ENCODE measurements around the gene H1-8.

The H1-8 gene

DNA sequence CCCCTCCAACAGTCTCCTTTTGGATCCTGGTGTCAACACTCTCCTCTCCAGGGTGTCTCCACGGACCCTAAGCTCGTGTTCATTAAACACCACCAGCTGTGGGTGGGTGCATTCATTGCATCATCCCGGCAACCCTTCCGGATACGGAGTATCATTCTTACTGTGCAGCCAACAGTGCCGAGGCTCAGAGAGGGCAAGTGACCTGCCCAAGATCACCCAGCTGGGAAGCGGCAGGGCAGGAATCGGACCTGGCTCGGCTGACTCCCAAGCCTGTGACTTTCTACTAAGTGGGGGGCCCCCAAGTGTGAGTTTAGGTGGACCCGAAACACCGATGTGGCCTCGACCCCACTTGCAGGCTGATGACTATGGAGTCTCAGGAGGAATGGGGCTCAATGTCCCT lies 20.4 kb downstream of the H1-8 start:
- H3K4me3 ChIP-seq (ENCODE audit: low read length) = no peak overlapping the region
- no peak for DNase-seq (ENCODE audit: low read depth, low spot score)

DNA sequence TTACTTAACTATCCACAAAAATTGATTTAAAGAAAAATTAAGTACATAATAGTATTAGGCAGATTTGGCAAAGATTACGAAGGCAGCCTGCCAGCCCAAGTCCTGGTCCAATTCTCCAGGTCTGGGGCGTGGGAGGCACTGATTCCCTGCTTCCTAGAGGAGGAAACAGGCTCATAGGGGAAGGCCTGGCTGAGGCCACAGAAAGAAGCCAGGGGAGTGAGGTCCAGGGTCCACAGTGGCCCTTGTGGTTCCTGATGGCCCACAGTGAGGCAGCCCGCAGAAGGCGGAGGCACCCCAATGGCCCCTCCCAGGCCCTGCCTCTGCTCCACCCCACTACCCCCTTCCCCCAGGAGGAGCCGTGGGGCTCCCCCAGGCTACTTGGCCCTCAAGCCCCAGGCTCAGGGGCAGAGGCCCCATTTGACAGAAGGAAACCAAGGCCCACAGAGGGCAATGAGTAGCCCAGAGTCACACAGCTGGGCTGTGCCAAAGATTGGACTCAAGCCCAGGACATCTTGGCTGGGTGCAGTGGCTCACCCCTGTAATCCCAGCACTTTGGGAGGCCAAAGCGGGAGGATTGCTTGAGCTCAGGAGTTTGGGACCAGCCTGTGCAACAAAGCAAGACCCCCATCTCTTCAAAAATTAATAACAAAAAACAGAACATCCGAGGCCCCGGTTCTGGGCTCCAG lies 21.0 kb downstream of the H1-8 start:
- DNase-seq (ENCODE audit: low read depth, low spot score) = no peak
- H3K4me3 ChIP-seq (ENCODE audit: low read length) = no peak overlapping the region

DNA sequence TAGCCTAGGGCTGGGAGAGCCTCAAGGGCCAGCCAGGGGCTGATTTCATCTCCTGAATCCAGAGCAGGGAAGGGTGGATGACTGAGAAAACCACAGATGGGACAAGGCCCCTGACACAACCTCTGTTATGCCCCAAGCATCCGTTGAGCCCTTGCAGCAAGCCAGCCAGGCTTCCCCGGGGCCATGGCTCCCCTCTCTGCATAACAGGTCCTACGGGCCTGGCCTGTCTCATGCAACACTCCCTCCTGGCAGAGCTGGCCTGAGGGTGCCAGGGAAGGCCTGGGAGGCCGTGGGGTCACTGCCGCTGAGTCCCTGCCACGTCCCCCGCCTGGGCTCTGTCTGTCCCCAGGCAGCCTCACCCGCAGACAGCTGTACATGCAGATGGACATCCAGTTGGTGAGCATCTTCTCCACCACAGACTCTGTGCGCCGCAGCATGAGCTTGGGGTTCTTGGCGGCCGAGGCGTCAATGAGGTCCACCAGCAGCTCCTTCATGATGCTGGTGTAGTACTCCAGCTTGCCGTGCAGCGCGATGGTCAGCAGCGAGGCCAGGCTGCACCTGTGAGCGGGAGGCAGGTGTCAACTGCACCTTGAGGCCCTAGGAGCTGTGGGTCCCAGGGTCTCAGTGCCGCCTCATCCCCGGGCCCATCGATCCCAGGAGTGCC lies 22.1 kb downstream of the H1-8 start:
- H3K4me3 ChIP-seq (ENCODE audit: low read length) = no peak overlapping the region
- no peak for DNase-seq (ENCODE audit: low read depth, low spot score)

DNA sequence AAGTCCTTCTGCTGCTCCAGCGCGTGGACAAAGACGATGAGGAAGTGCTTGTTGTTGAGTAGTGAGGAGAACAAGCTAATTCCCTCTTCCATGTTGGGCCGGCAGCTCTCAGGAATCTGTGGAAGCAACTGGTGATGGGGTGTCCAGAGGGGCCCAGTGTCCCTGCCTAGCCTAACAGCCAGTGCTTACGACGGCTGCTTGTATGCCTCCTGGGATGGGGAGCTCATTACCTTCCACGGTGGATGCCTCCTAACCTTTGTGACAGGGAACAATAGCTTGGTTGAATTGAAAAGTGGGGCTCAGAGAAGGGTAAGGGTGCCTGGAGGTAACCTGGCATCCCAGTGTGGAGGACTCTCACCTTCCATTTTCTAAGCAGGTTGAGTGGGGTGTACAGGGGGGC lies 22.9 kb downstream of the H1-8 start:
- no peak overlapping the region for H3K4me3 ChIP-seq (ENCODE audit: low read length)
- DNase-seq (ENCODE audit: low read depth, low spot score) = no peak

DNA sequence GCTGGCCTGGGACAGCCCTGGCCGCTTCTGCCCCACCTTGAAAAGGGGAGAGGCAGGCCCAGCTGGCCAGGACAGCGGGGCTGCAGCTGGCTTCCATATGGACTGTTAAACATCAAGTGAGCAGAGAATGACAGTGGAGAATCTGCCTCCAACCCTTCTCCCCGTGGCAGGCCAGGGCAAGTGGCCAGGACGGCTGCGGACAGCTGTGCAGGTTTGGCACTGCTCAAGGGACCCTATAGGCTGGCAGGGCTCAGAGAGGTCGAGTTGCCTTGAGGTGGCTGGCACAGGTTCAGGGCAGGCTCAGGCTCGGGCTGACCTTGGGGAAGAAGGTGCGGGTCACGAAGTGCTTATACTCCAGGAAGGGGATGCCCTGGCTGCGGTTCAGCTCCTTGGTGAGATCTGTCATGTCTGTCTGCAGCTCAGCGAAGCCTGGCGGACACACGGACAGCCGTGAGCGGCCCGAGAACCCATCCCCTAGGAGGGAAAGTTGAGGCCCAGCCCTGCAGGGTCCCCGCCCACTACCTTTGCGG lies 24.3 kb downstream of the H1-8 start:
- DNase-seq (ENCODE audit: low read depth, low spot score) = no peak
- no peak overlapping the region for H3K4me3 ChIP-seq (ENCODE audit: low read length)

DNA sequence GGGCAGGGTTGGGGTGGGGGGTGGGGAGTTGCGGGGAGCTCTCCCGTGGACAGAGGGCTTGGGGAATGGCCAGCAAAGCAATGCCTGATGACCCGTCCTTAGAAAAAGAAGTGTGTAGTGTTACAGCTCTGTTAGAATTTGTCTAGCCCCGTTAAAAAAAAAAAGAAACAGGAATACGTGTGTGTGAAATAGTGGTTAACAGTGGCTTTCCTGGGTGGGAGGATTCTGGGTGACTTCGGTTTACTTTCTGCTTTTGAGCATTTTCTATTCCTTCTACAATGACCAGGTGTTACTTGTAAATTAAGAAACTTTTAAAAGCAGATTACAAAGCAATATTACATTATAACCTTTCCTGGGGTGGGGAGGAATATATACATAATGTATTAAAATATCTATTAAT lies 25.0 kb downstream of the H1-8 start:
- DNase-seq (ENCODE audit: low read depth, low spot score) = no peak
- H3K4me3 ChIP-seq (ENCODE audit: low read length) = no peak overlapping the region

DNA sequence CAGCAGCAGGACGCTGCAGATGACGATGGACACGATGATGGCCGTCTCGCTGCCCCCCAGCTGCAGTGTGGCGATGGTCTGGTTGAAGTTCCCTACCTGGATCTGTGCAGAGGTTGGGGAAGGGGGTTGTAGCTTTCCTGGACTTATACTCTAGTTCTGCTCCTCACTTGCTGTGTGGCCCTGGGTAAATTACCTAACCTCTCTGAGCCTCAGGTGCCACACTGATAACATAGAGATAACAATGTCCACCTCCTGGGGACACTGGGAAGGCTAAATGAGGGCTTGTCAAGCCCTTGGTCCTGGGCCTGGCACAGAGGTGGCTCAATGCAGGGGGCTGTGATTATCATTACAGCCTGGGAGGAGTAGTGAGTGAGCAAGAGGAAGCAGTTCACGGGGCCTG lies 26.9 kb downstream of the H1-8 start:
- no peak for DNase-seq (ENCODE audit: low read depth, low spot score)
- H3K4me3 ChIP-seq (ENCODE audit: low read length) = no peak overlapping the region

DNA sequence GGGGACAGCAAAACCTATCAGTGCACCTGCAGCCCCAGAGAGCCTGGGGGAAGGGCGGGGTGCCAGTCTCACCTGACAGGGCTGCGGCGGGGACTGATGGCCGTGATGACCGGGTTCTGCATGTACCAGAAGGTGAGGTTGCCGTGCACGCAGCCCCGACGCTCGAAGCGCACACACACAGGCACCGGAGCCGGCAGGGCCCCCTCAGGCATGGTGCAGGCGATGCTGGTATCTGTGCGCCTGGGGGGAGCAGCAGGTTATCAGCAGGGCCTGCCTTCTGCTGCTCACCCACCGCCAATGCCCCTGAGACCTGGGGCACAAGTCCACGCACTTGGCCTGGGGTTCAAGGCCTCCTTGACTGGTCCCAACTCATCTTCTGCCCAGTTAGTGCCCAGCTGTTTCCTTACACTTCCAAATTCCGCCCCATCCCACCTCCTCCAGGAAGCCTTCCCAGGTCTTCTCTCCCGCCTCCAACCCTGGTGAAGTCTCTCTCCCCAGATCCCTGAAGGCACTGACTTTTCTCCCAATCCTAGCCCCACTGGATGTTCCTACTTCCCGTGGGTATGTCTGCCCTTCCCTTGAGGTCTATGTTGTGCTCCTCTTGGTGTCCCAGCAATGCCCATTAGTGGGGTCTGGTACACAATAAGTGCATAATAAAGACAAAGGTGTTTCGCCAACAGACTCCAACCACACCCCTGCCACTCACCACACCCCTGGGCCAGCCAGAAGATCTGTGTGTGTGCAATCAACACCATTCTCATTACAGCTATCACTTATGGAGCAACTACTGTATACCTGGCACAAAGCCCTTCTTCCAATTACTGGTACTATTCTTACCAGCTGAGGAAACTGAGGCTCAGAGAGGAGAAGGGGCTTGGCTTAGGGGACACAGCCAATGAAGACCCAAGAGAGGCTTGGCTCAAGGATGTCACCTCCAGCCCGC lies 28.9 kb downstream of the H1-8 start:
- no peak for DNase-seq (ENCODE audit: low read depth, low spot score)

DNA sequence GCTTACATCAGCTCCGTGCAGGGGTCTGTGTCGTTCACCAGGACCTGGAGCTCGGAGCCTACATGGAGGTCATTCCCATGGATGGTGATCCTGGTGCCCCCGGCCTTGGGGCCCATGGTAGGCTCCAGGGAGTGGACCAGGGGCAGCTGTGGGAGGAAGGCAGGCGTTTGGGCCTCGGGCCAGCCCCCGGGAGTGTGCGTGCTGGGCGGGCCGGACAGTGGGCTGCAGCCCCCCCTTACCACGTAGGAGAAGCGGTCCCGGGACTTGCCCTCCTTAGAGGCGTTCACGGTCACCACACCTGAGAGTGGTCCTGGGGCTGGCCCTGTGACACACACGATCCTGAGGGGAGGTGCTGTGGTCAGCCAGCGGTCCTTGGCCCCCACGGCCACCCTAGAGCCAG lies 29.6 kb downstream of the H1-8 start:
- no peak for DNase-seq (ENCODE audit: low read depth, low spot score)
- no peak overlapping the region for H3K4me3 ChIP-seq (ENCODE audit: low read length)

More for the DNA sequence above, 28.9 kb downstream of the H1-8 start:
- H3K4me3 ChIP-seq (ENCODE audit: low read length) = no peak overlapping the region

DNA sequence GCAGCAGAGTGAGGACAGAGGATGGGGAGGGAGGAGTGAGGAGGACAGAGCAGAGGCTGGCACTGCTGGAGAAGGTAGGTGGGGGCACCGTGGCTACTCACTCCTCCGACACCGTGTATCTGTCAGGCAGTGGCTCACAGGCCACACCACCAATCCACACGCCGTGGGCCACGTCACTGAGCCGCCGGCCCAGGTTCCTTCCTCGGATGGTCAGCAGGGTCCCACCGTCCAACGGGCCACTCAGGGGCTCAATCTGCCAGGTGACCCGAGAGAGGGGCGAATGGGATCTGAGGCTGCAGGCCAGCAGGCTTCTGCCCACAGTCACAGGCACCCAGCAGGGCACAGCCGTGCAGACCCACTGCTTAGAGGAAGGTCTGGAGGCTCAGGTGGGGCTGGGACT lies 30.5 kb downstream of the H1-8 start:
- no peak for DNase-seq (ENCODE audit: low read depth, low spot score)
- no peak overlapping the region for H3K4me3 ChIP-seq (ENCODE audit: low read length)

DNA sequence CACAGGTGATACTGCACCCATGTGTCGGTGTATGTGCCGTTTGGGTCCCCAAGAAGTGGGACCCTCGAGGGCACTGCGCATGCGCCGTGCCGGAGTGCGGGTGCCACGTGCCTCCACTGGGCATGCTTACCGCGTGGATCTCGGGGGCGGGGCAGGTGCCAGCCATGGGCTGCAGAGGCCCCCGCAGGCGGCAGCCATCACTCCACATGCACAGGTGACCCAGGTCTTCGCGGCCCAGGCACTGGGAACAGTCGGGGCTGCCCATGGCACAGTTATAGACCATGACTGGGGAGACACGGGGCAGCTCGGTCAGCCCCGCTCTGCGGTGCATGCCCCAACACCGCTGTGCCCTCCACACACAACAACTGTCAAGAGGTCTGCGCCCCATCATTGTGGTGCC lies 31.2 kb downstream of the H1-8 start:
- H3K4me3 ChIP-seq (ENCODE audit: low read length) = no peak overlapping the region
- no peak for DNase-seq (ENCODE audit: low read depth, low spot score)

DNA sequence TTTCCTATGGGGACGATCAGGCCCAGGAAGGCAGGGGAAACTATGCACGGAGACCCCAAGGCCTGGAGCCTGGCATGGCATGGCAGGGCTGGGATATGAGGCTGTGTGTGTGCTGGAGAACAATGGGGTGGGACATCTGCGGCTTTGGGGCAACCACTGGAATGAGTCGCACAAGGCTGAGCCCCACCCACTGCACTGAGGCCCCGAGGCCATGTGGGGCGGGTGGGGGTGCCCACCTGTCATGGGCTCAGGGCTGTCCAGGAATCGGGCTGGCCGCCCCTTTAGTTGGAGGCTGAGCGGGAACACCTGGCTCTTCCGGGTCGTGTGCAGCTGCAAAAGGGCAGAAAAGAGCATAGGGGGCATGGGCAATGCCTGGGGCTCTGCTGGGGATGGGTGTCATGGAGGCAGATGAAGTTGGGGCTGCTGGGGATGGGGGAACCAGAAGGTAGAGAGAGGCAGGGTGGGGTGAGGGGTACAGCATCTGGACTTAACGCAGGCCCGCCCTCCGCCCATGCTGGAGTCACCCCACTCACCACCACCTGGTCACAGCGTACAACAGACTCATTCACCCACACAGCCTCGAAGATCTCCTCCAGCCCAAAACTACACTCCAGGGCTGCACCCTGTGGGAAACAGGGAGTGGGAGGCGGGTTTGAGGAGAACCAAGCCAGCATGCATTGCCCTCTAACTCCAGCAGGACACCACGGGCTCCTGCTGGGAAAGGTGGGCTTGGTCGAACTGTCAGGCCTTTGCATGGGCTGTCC lies 32.4 kb downstream of the H1-8 start:
- no peak overlapping the region for H3K4me3 ChIP-seq (ENCODE audit: low read length)
- no peak for DNase-seq (ENCODE audit: low read depth, low spot score)

DNA sequence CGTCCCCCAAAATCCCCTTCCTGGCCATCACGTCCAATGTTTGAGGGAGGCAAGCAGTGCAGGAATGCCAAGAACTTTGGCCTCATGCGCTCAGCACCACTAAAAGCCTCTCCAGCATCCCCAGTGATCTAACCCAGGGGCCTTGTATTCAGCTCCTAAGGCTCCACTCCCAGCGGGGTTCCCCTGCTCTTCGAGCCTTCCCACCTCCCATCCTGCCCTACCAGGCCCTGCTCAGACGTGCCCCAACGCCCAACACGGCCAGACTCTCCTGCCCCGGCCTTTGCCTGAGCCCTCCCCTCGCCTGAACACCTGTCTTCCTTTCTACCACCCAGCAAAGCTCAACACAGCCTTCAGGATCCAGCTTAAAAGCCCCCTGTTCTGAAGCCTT lies 33.0 kb downstream of the H1-8 start:
- H3K4me3 ChIP-seq (ENCODE audit: low read length) = no peak overlapping the region
- no peak for DNase-seq (ENCODE audit: low read depth, low spot score)

DNA sequence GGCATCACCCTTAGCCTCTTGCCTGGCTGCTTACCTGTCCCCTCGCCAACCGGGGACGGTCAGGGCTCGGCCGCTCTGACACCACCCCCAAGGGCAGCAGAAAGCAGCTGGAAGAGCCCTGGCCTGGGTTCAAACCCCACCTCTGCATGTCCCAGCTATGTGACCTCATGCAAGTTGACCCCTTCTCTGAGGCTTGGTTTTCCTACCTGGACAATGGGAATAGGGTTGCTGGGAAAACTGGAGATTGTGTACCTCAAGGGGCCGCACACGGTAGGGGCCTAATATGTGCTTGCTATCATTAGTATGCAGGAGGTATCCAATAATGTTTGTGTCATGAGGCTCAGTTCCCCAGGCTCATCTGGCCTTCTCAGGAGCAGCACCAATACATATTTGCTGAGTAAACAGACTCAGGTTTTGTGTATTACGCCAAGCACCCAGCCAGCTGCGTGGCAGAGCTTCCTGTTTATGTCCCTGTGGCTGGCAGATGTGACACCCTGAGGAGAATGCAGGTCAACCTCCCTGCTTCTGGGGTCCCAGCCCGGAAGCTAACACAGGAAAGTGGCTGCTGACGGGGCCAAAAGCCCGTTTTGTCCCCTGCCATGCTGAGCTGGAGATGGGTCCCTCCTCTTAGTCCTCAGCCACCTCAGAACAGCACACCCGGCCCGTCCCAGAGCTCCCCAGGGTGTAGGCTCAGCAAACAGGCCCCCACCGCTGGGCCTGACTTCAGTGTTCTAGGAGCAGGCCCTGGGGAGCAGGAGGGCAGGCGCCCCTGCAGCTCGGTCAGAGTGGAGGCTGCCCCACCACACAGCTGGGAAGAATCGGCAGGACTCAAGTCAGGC lies 33.8 kb downstream of the H1-8 start:
- H3K4me3 ChIP-seq (ENCODE audit: low read length) = no peak overlapping the region
- DNase-seq (ENCODE audit: low read depth, low spot score) = peak; percentile 78

DNA sequence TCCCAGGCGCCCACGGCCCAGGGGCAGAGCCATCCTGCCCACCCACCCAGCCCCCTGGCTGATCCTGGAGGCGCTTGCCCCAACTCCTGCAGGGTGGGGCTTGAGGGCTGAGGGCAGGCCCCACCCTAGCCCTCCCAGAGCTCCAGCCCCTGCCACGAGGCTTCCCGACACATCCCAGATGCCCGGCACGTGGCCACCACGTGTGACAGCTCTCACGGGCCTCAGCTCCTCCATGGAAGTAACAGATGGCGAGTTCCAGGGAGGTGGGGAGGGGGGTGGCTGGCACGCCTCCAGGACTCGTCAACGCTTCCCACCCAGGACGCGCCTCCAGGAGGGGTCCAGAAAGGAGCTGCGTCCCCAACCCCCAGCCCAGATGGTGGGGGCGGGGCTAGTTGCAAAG lies 34.4 kb downstream of the H1-8 start:
- no peak for DNase-seq (ENCODE audit: low read depth, low spot score)
- H3K4me3 ChIP-seq (ENCODE audit: low read length) = no peak overlapping the region

DNA sequence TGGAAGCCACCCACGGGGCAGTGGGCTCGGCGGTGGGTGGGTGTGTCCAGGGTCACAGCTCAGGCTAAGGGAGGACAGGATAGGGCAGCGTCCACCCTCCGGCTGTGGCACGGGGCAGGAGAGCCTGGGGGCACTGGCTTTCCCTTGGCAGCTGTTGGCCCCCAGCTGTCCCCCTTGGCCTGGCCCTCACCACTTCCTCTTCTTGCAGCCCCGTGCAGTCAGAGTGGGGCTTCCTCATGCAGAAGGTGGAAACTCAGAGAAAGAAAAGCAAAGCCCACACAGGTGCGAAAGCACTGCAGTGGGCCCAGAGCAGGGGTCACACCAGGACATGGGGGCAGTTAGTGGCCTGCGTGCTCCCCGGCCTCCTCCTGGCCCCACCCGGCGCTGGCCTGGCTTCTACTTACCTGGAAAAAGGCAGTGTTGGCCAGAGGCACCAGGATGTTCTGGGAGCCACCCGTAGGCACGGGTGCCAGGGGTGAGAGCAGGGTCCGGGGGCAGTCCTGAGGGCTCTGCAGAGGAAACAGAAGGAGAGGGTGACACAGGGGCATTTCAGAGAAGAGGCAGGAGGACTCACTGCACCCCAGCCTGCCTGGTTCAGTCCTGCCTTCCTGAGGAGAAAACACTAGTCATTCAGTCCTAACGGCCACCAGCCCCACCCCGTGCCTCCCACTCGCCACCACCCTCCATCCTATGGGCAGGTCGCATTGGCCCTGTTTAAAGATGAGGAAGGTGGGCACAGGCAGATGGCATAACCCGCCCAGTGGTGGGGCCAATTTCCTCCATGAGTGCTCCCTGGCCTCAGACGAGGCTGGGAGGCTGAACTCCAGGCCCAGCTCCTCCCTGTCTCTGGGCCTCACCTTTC lies 35.2 kb downstream of the H1-8 start:
- no peak for DNase-seq (ENCODE audit: low read depth, low spot score)

DNA sequence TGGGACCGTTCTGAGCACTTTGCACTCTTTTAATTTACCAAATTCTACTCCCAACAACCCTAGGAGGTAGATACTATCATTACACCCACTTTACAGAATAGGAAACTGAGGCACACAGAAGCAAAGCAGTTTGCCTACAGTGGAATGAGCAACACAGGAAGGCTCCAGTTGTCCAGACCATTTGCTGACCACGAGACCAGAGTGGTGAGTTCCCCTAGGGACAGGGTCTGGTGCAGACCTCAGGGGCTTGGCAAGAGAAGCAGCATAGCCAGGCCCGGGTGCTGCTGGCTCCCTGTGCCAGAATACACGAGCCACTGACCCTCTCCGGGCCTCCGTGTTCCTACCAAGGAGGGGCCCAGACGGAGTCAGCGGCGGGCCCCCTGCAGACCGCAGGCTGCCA lies 37.0 kb downstream of the H1-8 start:
- H3K4me3 ChIP-seq (ENCODE audit: low read length) = no peak overlapping the region
- DNase-seq (ENCODE audit: low read depth, low spot score) = no peak

More for the DNA sequence above, 35.2 kb downstream of the H1-8 start:
- H3K4me3 ChIP-seq (ENCODE audit: low read length) = no peak overlapping the region

All from Jurkat, Clone E6-1 (cell line).